ENCODE data around the gene TTC31.

The TTC31 gene

DNA sequence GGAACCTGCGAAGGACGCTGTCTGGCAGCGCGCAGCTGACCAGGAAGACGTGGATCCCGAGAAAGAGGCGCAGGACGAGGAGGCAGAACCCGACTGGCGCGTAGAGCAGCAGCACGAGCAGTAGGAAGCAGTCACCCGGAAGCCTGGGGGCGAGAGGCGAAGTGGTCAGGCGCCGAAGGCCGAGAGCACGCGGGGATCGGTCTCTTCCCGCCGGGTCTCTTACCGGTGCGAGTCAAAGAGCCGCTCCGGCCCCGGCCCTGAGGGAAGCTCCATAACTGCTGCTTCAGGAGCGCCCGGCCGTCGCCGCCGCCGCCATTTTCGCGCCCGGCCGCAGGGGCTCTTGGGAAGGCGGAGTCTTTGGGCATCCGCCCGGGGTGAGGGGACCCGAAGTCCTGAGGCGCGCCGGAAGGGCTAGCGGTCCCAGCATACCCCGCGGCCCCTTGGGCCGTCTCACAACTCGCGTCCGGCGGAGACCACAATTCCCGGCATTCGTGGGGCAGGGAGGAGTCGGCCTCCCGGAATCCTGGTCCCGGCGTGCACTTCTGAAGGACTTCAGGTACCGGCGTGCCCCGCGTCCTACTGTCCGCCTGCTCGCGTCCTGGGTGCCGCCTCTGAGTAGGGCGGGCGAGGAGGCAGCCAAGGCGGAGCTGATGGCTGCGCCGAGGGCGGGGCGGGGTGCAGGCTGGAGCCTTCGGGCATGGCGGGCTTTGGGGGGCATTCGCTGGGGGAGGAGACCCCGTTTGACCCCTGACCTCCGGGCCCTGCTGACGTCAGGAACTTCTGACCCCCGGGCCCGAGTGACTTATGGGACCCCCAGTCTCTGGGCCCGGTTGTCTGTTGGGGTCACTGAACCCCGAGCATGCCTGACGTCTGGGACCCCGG, 46.7 kb downstream of the TTC31 start, which contains the start of the genes AUP1 and HTRA2:
AUP1 (minus strand) TSS at position 350 of the 882 bp plus-strand sequence; CDS start at position 273, 77 bp downstream.
HTRA2 (plus strand) TSS at position 577 of the 882 bp plus-strand sequence; CDS start at position 651, 74 bp downstream.
- TF ChIP-seq, protein P1, sequence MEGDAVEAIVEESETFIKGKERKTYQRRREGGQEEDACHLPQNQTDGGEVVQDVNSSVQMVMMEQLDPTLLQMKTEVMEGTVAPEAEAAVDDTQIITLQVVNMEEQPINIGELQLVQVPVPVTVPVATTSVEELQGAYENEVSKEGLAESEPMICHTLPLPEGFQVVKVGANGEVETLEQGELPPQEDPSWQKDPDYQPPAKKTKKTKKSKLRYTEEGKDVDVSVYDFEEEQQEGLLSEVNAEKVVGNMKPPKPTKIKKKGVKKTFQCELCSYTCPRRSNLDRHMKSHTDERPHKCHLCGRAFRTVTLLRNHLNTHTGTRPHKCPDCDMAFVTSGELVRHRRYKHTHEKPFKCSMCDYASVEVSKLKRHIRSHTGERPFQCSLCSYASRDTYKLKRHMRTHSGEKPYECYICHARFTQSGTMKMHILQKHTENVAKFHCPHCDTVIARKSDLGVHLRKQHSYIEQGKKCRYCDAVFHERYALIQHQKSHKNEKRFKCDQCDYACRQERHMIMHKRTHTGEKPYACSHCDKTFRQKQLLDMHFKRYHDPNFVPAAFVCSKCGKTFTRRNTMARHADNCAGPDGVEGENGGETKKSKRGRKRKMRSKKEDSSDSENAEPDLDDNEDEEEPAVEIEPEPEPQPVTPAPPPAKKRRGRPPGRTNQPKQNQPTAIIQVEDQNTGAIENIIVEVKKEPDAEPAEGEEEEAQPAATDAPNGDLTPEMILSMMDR (IDR thresholded peaks at IDR 0.05; ENCODE audit: borderline replicate concordance, insufficient read depth, low read depth, low read length) = no peak
- peak within 1 kb of the TSS; percentile 82 for H3K4me3 ChIP-seq (ENCODE audit: low read depth, low read length)

GRCh38 chr2:74530239-74531187, 47.6 kb downstream of the TTC31 start:
- H3K4me3 ChIP-seq (ENCODE audit: low read depth, low read length) = peak overlapping the region; percentile 82
- TF ChIP-seq, protein P1 (IDR thresholded peaks at IDR 0.05; ENCODE audit: borderline replicate concordance, insufficient read depth, low read depth, low read length) = no peak

DNA sequence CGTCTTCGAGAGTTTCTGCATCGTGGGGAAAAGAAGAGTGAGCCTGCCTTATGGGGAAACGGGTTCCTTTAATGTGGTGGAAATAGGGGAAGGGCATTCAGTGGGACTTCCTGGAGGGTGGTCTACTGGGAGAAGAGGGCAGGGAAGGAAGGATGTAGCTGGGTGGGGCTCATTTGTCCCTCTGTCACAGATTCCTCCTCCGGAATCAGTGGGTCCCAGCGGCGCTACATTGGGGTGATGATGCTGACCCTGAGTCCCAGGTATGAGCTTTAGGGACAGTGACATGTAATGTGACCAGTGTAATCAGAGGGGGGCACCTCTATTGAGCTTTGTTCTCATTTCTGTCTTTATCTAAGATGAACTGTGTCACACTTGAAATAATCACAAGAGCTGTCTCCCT, 48.8 kb downstream of the TTC31 start:
- peak overlapping the region; percentile 82 for H3K4me3 ChIP-seq (ENCODE audit: low read depth, low read length)
- TF ChIP-seq, protein P1 (IDR thresholded peaks at IDR 0.05; ENCODE audit: borderline replicate concordance, insufficient read depth, low read depth, low read length) = no peak

GRCh38 chr2:74532222-74532621, 49.3 kb downstream of the TTC31 start:
- no peak overlapping the region for H3K4me3 ChIP-seq (ENCODE audit: low read depth, low read length)
- TF ChIP-seq, protein P1 (IDR thresholded peaks at IDR 0.05; ENCODE audit: borderline replicate concordance, insufficient read depth, low read depth, low read length) = peak; percentile 11; the same call in 1 of the 2 replicates

DNA sequence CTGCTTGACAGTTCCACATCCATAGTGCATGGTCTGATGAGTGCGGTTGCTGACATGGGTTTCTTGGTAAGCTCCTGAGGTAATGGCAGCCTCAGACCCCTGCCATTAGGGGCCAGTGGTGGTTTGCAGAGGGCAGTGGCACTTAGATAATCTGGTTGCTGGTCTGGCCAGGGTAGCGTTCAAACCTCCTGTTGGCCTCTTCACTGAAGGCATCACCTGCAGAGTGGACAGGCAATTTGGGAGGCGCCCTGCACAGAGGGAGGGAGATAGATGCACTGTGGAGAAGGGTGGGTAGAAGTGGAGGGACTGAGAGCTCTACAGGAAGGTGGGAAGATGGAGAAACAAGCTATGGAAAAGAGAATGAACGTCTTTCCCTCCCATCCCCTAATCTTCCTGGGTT, 50.6 kb downstream of the TTC31 start:
- TF ChIP-seq, protein P1 (IDR thresholded peaks at IDR 0.05; ENCODE audit: borderline replicate concordance, insufficient read depth, low read depth, low read length) = no peak
- no peak overlapping the region for H3K4me3 ChIP-seq (ENCODE audit: low read depth, low read length)

GRCh38 chr2:74534411-74534810, 51.5 kb downstream of the TTC31 start:
- H3K4me3 ChIP-seq (ENCODE audit: low read depth, low read length) = no peak overlapping the region
- TF ChIP-seq, protein P1 (IDR thresholded peaks at IDR 0.05; ENCODE audit: borderline replicate concordance, insufficient read depth, low read depth, low read length) = no peak
